Adipose tissue (tissue), 3 donors: Measurements from ENCODE around the gene AHDC1. TPM values are rescaled to one million over a fixed set of nuclear protein-coding genes. Genes with fewer than 3 reads are reported as not detected.
"Not testable (repeated sequence)": the region's sequence is repeated elsewhere in the genome, so short reads cannot be mapped to it uniquely, and the experiment has no call there.

ENCODE experiments used
- H3K27ac ChIP-seq: one replicate; pipeline ENCODE4 v1.5.1; 2013; ENCODE audit warnings: low read depth, low read length
- WGBS, 3 donors: extraction: QIAGEN DNeasy Blood & Tissue Kit; methylation state at CpG; one replicate each; pipeline ENCODE4 v1.1.7; 2013; 5-methylcytosine and 5-hydroxymethylcytosine counted together
- polyA plus RNA-seq, 3 donors: library from polyadenylated mRNA; stranded (reverse); fragments of 200-250 nt; gene quantifications; one replicate each; pipeline ENCODE4 v1.2.3, GENCODE V29; 2013
- donor health status: healthy with polysubstance abuse.
- donor health status: Bipolar disorder and iron deficiency.
- donor health status: healthy.

The AHDC1 gene
- polyA plus RNA-seq, 3 donors: 8.6 to 12.6 (median 9.0) TPM

GRCh38 chr1:27551953-27552312 lies 52.0 kb downstream of the AHDC1 start:
- no peak overlapping the region for H3K27ac ChIP-seq
- WGBS, 3 donors: 89 to 93% (median 90%) methylated on average over 13 to 14 of the region's 14 CpGs

- H3K27ac ChIP-seq: no peak overlapping the region
- 93 to 94% (median 94%) methylated on average over 47 to 48 of the region's 48 CpGs for WGBS, 3 donors
Observed at GRCh38 chr1:27551170-27551952, 52.6 kb downstream of the AHDC1 start.

GRCh38 chr1:27550510-27551169 lies 53.3 kb downstream of the AHDC1 start:
- no peak overlapping the region for H3K27ac ChIP-seq
- 95 to 97% (median 97%) methylated on average over 37 to 44 of the region's 44 CpGs for WGBS, 3 donors

GRCh38 chr1:27549807-27550408 lies 54.0 kb downstream of the AHDC1 start:
- WGBS, 3 donors: 90 to 96% (median 92%) methylated on average over 36 to 38 of the region's 38 CpGs

GRCh38 chr1:27548858-27549719 lies 54.9 kb downstream of the AHDC1 start:
- no peak overlapping the region for H3K27ac ChIP-seq
- WGBS, 3 donors: 91 to 93% (median 92%) methylated on average over 40 to 45 of the region's 45 CpGs

More at GRCh38 chr1:27549807-27550408, 54.0 kb downstream of the AHDC1 start:
- no peak overlapping the region for H3K27ac ChIP-seq

GRCh38 chr1:27548136-27548853 lies 55.6 kb downstream of the AHDC1 start:
- H3K27ac ChIP-seq: no peak overlapping the region
- 91 to 94% (median 93%) methylated on average over 39 of the region's 39 CpGs for WGBS, 3 donors

GRCh38 chr1:27547220-27548116 lies 56.5 kb downstream of the AHDC1 start:
- 95 to 96% (median 95%) methylated on average over 38 to 44 of the region's 44 CpGs for WGBS, 3 donors
- H3K27ac ChIP-seq: no peak overlapping the region

GRCh38 chr1:27545876-27546275 lies 58.1 kb downstream of the AHDC1 start:
- peak overlapping the region; percentile 35 for H3K27ac ChIP-seq
- WGBS, 3 donors: 67 to 76% (median 71%) methylated on average over 6 of the region's 6 CpGs

- H3K27ac ChIP-seq: no peak overlapping the region
- 54 to 58% (median 57%) methylated on average over 5 of the region's 5 CpGs for WGBS, 3 donors
Observed at GRCh38 chr1:27545271-27545670, 58.7 kb downstream of the AHDC1 start.

- H3K27ac ChIP-seq: peak overlapping the region; percentile 17
- WGBS, 3 donors: 68 to 87% (median 71%) methylated on average over 7 of the region's 7 CpGs
Observed at GRCh38 chr1:27544834-27545233, 59.1 kb downstream of the AHDC1 start.

GRCh38 chr1:27543284-27543683 lies 60.7 kb downstream of the AHDC1 start:
- 81 to 85% (median 84%) methylated on average over 6 of the region's 6 CpGs for WGBS, 3 donors
- H3K27ac ChIP-seq: peak overlapping the region; percentile 53

GRCh38 chr1:27542463-27543273 lies 61.3 kb downstream of the AHDC1 start:
- 63 to 68% (median 64%) methylated on average over 19 of the region's 19 CpGs for WGBS, 3 donors

GRCh38 chr1:27539901-27540861 lies 63.8 kb downstream of the AHDC1 start:
- no peak overlapping the region for H3K27ac ChIP-seq
- 74 to 79% (median 75%) methylated on average over 9 of the region's 9 CpGs for WGBS, 3 donors

More at GRCh38 chr1:27542463-27543273, 61.3 kb downstream of the AHDC1 start:
- H3K27ac ChIP-seq: peak overlapping the region; percentile 53

GRCh38 chr1:27538793-27539192 lies 65.2 kb downstream of the AHDC1 start:
- no peak overlapping the region for H3K27ac ChIP-seq
- 50 to 77% (median 51%) methylated on average over 3 of the region's 3 CpGs for WGBS, 3 donors

- H3K27ac ChIP-seq: not testable (repeated sequence)
- WGBS, 3 donors: 93 to 98% (median 97%) methylated on average over 4 of the region's 4 CpGs
Observed at GRCh38 chr1:27538305-27538676, 65.7 kb downstream of the AHDC1 start.
